Measurements from ENCODE around the gene CUBN.

DNA sequence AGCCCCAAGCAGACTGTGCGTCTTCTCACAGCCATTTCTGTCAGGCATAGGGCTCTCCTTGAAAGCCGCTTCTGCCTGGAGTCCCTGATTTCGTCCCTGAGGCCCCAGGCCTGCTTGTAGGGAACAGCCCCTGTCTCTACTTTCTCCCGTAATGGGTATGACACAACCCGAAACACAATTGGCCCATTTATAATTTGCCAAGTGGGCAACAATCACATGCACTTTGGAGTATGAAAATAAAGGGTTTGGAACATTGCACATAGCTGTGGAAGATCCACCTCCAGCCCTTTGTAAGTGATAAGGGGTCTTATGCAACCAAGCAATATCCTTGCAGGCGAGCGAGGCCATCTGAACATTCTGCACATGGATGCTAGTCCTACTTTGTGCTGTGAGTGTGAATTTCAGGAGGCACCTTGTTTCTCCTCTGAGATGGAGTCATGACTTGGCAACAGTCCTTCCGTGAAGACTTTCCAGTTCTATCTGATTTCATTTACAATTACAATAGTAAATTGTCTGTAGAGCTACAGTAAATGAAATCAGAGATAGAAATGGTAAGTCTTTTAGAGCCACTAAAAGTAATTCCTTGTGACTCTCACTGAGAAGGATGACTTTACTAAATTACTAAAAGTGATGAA is 141.5 kb downstream of the CUBN start:
- TF ChIP-seq, protein P1, sequence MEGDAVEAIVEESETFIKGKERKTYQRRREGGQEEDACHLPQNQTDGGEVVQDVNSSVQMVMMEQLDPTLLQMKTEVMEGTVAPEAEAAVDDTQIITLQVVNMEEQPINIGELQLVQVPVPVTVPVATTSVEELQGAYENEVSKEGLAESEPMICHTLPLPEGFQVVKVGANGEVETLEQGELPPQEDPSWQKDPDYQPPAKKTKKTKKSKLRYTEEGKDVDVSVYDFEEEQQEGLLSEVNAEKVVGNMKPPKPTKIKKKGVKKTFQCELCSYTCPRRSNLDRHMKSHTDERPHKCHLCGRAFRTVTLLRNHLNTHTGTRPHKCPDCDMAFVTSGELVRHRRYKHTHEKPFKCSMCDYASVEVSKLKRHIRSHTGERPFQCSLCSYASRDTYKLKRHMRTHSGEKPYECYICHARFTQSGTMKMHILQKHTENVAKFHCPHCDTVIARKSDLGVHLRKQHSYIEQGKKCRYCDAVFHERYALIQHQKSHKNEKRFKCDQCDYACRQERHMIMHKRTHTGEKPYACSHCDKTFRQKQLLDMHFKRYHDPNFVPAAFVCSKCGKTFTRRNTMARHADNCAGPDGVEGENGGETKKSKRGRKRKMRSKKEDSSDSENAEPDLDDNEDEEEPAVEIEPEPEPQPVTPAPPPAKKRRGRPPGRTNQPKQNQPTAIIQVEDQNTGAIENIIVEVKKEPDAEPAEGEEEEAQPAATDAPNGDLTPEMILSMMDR (IDR thresholded peaks at IDR 0.05), result no peak
- no peak for TF ChIP-seq EP300 (IDR thresholded peaks at IDR 0.05; ENCODE audit: low read depth)
- no peak for TF ChIP-seq POLR2A (IDR thresholded peaks at IDR 0.05)

Data from transverse colon (tissue), 3 donors.